HFF-Myc (cell line): ENCODE data around the gene RTKN.

Experiments
- DNase-seq: peaks from one replicate; pipeline ENCODE4 v3.0.0-alpha.2; 2011; ENCODE audit warnings: low read depth; ENCODE audit errors: extremely low read depth
- H3K4me3 ChIP-seq: replicated peaks from 2 replicates; pipeline ENCODE4 v1.5.1; 2011; ENCODE audit warnings: low read depth, mild to moderate bottlenecking, control low read depth, low read length
- TF ChIP-seq, protein P1 (sequence below): IDR thresholded peaks from 2 replicates; pipeline ENCODE4 v1.5.1; 2012; ENCODE audit warnings: mild to moderate bottlenecking, low read depth, low read length, control low read depth; ENCODE audit errors: missing control alignments

The RTKN gene

GRCh38 chr2:74414441-74414840 lies 27.3 kb downstream of the RTKN start:
- DNase-seq: no peak
- TF ChIP-seq, protein P1, sequence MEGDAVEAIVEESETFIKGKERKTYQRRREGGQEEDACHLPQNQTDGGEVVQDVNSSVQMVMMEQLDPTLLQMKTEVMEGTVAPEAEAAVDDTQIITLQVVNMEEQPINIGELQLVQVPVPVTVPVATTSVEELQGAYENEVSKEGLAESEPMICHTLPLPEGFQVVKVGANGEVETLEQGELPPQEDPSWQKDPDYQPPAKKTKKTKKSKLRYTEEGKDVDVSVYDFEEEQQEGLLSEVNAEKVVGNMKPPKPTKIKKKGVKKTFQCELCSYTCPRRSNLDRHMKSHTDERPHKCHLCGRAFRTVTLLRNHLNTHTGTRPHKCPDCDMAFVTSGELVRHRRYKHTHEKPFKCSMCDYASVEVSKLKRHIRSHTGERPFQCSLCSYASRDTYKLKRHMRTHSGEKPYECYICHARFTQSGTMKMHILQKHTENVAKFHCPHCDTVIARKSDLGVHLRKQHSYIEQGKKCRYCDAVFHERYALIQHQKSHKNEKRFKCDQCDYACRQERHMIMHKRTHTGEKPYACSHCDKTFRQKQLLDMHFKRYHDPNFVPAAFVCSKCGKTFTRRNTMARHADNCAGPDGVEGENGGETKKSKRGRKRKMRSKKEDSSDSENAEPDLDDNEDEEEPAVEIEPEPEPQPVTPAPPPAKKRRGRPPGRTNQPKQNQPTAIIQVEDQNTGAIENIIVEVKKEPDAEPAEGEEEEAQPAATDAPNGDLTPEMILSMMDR: no peak
- peak overlapping the region; percentile 29; the same call in 1 of the 2 replicates for H3K4me3 ChIP-seq

- no peak overlapping the region for H3K4me3 ChIP-seq
- DNase-seq: no peak
- TF ChIP-seq, protein P1: no peak
Observed at GRCh38 chr2:74413001-74413698, 28.6 kb downstream of the RTKN start.

GRCh38 chr2:74407682-74408081 lies 34.1 kb downstream of the RTKN start:
- DNase-seq: no peak
- TF ChIP-seq, protein P1: no peak
- H3K4me3 ChIP-seq: no peak overlapping the region

DNA sequence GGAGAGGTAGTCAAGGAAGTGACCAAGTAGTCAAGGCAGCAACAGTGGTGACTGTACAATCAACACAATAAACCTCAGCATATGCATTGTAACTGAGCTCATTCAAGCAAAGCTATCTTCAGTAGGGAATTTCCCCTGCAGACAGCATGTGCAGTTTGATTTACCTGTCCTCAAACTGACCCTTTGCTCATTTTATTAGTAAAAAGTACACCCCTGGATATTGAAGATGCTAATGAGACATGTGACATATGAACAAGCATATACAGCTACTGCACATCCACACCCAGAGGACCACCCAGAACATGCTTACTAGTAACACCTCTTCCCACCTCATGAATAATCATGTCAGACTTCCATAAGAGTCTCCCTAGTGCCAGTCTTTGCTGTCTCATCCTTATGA lies 35.7 kb downstream of the RTKN start:
- no peak for DNase-seq
- TF ChIP-seq, protein P1: no peak
- no peak overlapping the region for H3K4me3 ChIP-seq

GRCh38 chr2:74401891-74402290 lies 39.8 kb downstream of the RTKN start:
- TF ChIP-seq, protein P1: no peak
- no peak for DNase-seq

GRCh38 chr2:74399785-74400184 lies 42.0 kb downstream of the RTKN start:
- H3K4me3 ChIP-seq: no peak overlapping the region
- no peak for DNase-seq
- TF ChIP-seq, protein P1: peak; percentile 51

More at GRCh38 chr2:74401891-74402290, 39.8 kb downstream of the RTKN start:
- H3K4me3 ChIP-seq: no peak overlapping the region

- TF ChIP-seq, protein P1: no peak
- no peak overlapping the region for H3K4me3 ChIP-seq
- DNase-seq: no peak
Observed at GRCh38 chr2:74396149-74396548, 45.6 kb downstream of the RTKN start.
